ENCODE measurements around the gene BUB1B.
"Not testable (repeated sequence)": the region's sequence is repeated elsewhere in the genome, so short reads cannot be mapped to it uniquely, and the experiment has no call there.

BUB1B gene

GRCh38 chr15:40151499-40151898 is 9.4 kb upstream of the BUB1B start:
- H3K4me3 ChIP-seq (ENCODE audit: low read depth, low read length): no peak overlapping the region
- TF ChIP-seq MAX (IDR thresholded peaks at IDR 0.05; ENCODE audit: low read depth, low read length): no peak
- no peak for TF ChIP-seq MYC (IDR thresholded peaks at IDR 0.05; ENCODE audit: low read depth, low read length)
- TF ChIP-seq POLR2A (IDR thresholded peaks at IDR 0.05; ENCODE audit: extremely low read depth, insufficient read length): no peak
- no peak for TF ChIP-seq CTCF (IDR thresholded peaks at IDR 0.05; ENCODE audit: low read depth, low read length)
- DNase-seq (ENCODE audit: low read depth): no peak

GRCh38 chr15:40151991-40152390 is 8.9 kb upstream of the BUB1B start:
- TF ChIP-seq POLR2A (IDR thresholded peaks at IDR 0.05; ENCODE audit: extremely low read depth, insufficient read length): no peak
- TF ChIP-seq CTCF (IDR thresholded peaks at IDR 0.05; ENCODE audit: low read depth, low read length): no peak
- no peak for TF ChIP-seq MYC (IDR thresholded peaks at IDR 0.05; ENCODE audit: low read depth, low read length)
- DNase-seq (ENCODE audit: low read depth): no peak
- H3K4me3 ChIP-seq (ENCODE audit: low read depth, low read length): no peak overlapping the region

- DNase-seq (ENCODE audit: low read depth); H3K4me3 ChIP-seq (ENCODE audit: low read depth, low read length): not testable (repeated sequence)
These were observed 6.0 kb upstream of the BUB1B start for GRCh38 chr15:40154821-40155220.

- H3K4me3 ChIP-seq (ENCODE audit: low read depth, low read length): no peak overlapping the region
- DNase-seq (ENCODE audit: low read depth): no peak
- TF ChIP-seq MAX (IDR thresholded peaks at IDR 0.05; ENCODE audit: low read depth, low read length) (no peak), POLR2A (IDR thresholded peaks at IDR 0.05; ENCODE audit: extremely low read depth, insufficient read length) (no peak), MYC (IDR thresholded peaks at IDR 0.05; ENCODE audit: low read depth, low read length) (no peak), CTCF (IDR thresholded peaks at IDR 0.05; ENCODE audit: low read depth, low read length) (no peak)
These were observed 5.5 kb upstream of the BUB1B start for GRCh38 chr15:40155270-40155910.

GRCh38 chr15:40157778-40158447 is 3.0 kb upstream of the BUB1B start:
- no peak for TF ChIP-seq CTCF (IDR thresholded peaks at IDR 0.05; ENCODE audit: low read depth, low read length)
- no peak for TF ChIP-seq MYC (IDR thresholded peaks at IDR 0.05; ENCODE audit: low read depth, low read length)
- TF ChIP-seq POLR2A (IDR thresholded peaks at IDR 0.05; ENCODE audit: extremely low read depth, insufficient read length): no peak
- TF ChIP-seq MAX (IDR thresholded peaks at IDR 0.05; ENCODE audit: low read depth, low read length): no peak
- H3K4me3 ChIP-seq (ENCODE audit: low read depth, low read length): no peak overlapping the region
- DNase-seq (ENCODE audit: low read depth): no peak

GRCh38 chr15:40160021-40160420 is 848 bp upstream of the BUB1B start:
- H3K4me3 ChIP-seq (ENCODE audit: low read depth, low read length): no peak overlapping the region
- DNase-seq (ENCODE audit: low read depth): no peak

More at GRCh38 chr15:40160021-40160420, 848 bp upstream of the BUB1B start:
- no peak for TF ChIP-seq MAX (IDR thresholded peaks at IDR 0.05; ENCODE audit: low read depth, low read length)
- TF ChIP-seq CTCF (IDR thresholded peaks at IDR 0.05; ENCODE audit: low read depth, low read length): no peak
- TF ChIP-seq MYC (IDR thresholded peaks at IDR 0.05; ENCODE audit: low read depth, low read length): no peak
- no peak for TF ChIP-seq POLR2A (IDR thresholded peaks at IDR 0.05; ENCODE audit: extremely low read depth, insufficient read length)

Measured in NB4 (cell line).